WTC11 (cell line): Measurements from ENCODE around the gene ZNF639. TPM values are rescaled to one million over a fixed set of nuclear protein-coding genes. Genes with fewer than 3 reads are reported as not detected.

Experiments used
- ATAC-seq: fragments of 200-7000 bp; cut with Tn5 transposase; 2 replicates; pipeline ENCODE4 v1.10.0; 2021; ENCODE audit warnings: mild to moderate bottlenecking, moderate library complexity
- CTCF ChIA-PET: fragments of 300-600 bp; sonication (Branson Sonifier 250); formaldehyde crosslinking; loops from one replicate; lab custom pipeline; 2021; ENCODE audit warnings: antibody characterized with exemption; lab: Charles Lee
- POLR2A ChIA-PET: fragments of 350-600 bp; sonication (Branson Sonifier 250); formaldehyde crosslinking; loops from one replicate; lab custom pipeline; 2021; ENCODE audit warnings: antibody characterized with exemption; lab: Charles Lee
- DNase-seq: peaks from one replicate; pipeline ENCODE4 v3.0.0; 2021; ENCODE audit warnings: low spot score
- H3K27ac Mint-ChIP-seq: 2 replicates; pipeline ENCODE4 v1.8.0; 2021; ENCODE audit warnings: mixed read lengths
- H3K27me3 Mint-ChIP-seq: 2 replicates; pipeline ENCODE4 v1.8.0; 2021; ENCODE audit warnings: low read depth, mild to moderate bottlenecking, moderate library complexity, mixed read lengths
- H3K36me3 Mint-ChIP-seq: 2 replicates; pipeline ENCODE4 v1.8.0; 2021; ENCODE audit warnings: mixed read lengths
- H3K4me1 Mint-ChIP-seq: 2 replicates; pipeline ENCODE4 v1.8.0; 2022; ENCODE audit warnings: mixed read lengths
- H3K4me3 Mint-ChIP-seq: 2 replicates; pipeline ENCODE4 v1.8.0; 2021; ENCODE audit warnings: mild to moderate bottlenecking, moderate library complexity, mixed read lengths
- H3K9me3 Mint-ChIP-seq: 2 replicates; pipeline ENCODE4 v1.8.0; 2021; ENCODE audit warnings: mixed read lengths
- ELF4 ChIP-seq: sonication (generic); formaldehyde crosslinking; IDR thresholded peaks from 2 replicates; pipeline ENCODE4 v1.8.1; 2022; ENCODE audit warnings: low read depth, mild to moderate bottlenecking, moderate library complexity, missing genetic modification reagents
- ESRRA ChIP-seq: sonication (generic); formaldehyde crosslinking; IDR thresholded peaks from 2 replicates; pipeline ENCODE4 v1.8.1; 2022; ENCODE audit warnings: mild to moderate bottlenecking, missing genetic modification reagents, borderline replicate concordance
- FOXK1 ChIP-seq: sonication (generic); formaldehyde crosslinking; IDR thresholded peaks from 2 replicates; pipeline ENCODE4 v1.8.0; 2022; ENCODE audit warnings: mild to moderate bottlenecking, moderate library complexity, missing genetic modification reagents
- GABPB1 ChIP-seq: sonication (generic); formaldehyde crosslinking; IDR thresholded peaks from 2 replicates; pipeline ENCODE4 v1.8.1; 2023; ENCODE audit warnings: mild to moderate bottlenecking, missing genetic modification reagents
- GRHL2 ChIP-seq: fragments of 250-450 bp; sonication (Bioruptor Pico); IDR thresholded peaks from 2 replicates; pipeline ENCODE4 v1.8.0; 2022; ENCODE audit warnings: mild to moderate bottlenecking, moderate library complexity; ENCODE audit not compliant: insufficient replicate concordance, severe bottlenecking
- MYBL2 ChIP-seq: sonication (generic); formaldehyde crosslinking; IDR thresholded peaks from 2 replicates; pipeline ENCODE4 v1.8.1; 2023; ENCODE audit warnings: mild to moderate bottlenecking, moderate library complexity, missing genetic modification reagents
- NR2C2 ChIP-seq: sonication (generic); formaldehyde crosslinking; IDR thresholded peaks from 2 replicates; pipeline ENCODE4 v1.8.0; 2022; ENCODE audit warnings: mild to moderate bottlenecking, missing genetic modification reagents
- PRRX2 ChIP-seq: fragments of 250-450 bp; sonication (Bioruptor Pico); IDR thresholded peaks from 2 replicates; pipeline ENCODE4 v1.8.0; 2021; ENCODE audit warnings: mild to moderate bottlenecking
- SMAD3 ChIP-seq: sonication (generic); formaldehyde crosslinking; IDR thresholded peaks from 2 replicates; pipeline ENCODE4 v1.8.0; 2022; ENCODE audit warnings: missing genetic modification reagents, mild to moderate bottlenecking, borderline replicate concordance
- ZBTB21 ChIP-seq: sonication (generic); formaldehyde crosslinking; IDR thresholded peaks from 2 replicates; pipeline ENCODE4 v1.8.1; 2023; ENCODE audit warnings: mild to moderate bottlenecking, missing genetic modification reagents, borderline replicate concordance
- ZNF121 ChIP-seq: sonication (generic); formaldehyde crosslinking; IDR thresholded peaks from 2 replicates; pipeline ENCODE4 v1.8.0; 2023; ENCODE audit warnings: missing genetic modification reagents
- ZNF138 ChIP-seq: sonication (generic); formaldehyde crosslinking; conservative IDR thresholded peaks from 2 replicates; pipeline ENCODE4 v1.8.1; 2022; ENCODE audit warnings: mild to moderate bottlenecking, moderate library complexity, missing genetic modification reagents
- ZNF416 ChIP-seq: fragments of 250-450 bp; sonication (Bioruptor Pico); IDR thresholded peaks from 2 replicates; pipeline ENCODE4 v1.9.0; 2021; ENCODE audit warnings: mild to moderate bottlenecking, inconsistent platforms
- total RNA-seq: library from RNA; stranded (reverse); gene quantifications from 3 replicates; pipeline ENCODE4 v1.2.3, GENCODE V29; 2021
- TF ChIP-seq, protein P1 (sequence below): sonication (generic); formaldehyde crosslinking; IDR thresholded peaks from 2 replicates; pipeline ENCODE4 v1.8.1; 2023; ENCODE audit warnings: mild to moderate bottlenecking, missing genetic modification reagents, moderate library complexity
- TF ChIP-seq, protein P2 (sequence below): sonication (generic); formaldehyde crosslinking; IDR thresholded peaks from 2 replicates; pipeline ENCODE4 v1.8.0; 2022; ENCODE audit warnings: mild to moderate bottlenecking, missing genetic modification reagents
- TF ChIP-seq, protein P3 (sequence below): fragments of 250-450 bp; sonication (Bioruptor Pico); conservative IDR thresholded peaks from 2 replicates; pipeline ENCODE4 v1.9.0; 2021; ENCODE audit warnings: mild to moderate bottlenecking
- TF ChIP-seq, protein P4 (sequence below): sonication (generic); formaldehyde crosslinking; IDR thresholded peaks from 2 replicates; pipeline ENCODE4 v1.8.0; 2022; ENCODE audit warnings: missing genetic modification reagents
- TF ChIP-seq, protein P5 (sequence below): fragments of 250-450 bp; sonication (Bioruptor Pico); IDR thresholded peaks from 2 replicates; pipeline ENCODE4 v1.9.0; 2021; ENCODE audit warnings: moderate library complexity, mild to moderate bottlenecking, inconsistent platforms, borderline replicate concordance
- TF ChIP-seq, protein P6 (sequence below): fragments of 250-450 bp; sonication (Bioruptor Pico); IDR thresholded peaks from 2 replicates; pipeline ENCODE4 v2.1.2; 2022; ENCODE audit warnings: mild to moderate bottlenecking, moderate library complexity
- TF ChIP-seq, protein P7 (sequence below): sonication (generic); formaldehyde crosslinking; IDR thresholded peaks from 2 replicates; pipeline ENCODE4 v1.8.0; 2022; ENCODE audit warnings: mild to moderate bottlenecking, missing genetic modification reagents
- TF ChIP-seq, protein P8 (sequence below): fragments of 250-450 bp; sonication (Bioruptor Pico); IDR thresholded peaks from 2 replicates; pipeline ENCODE4 v1.8.0; 2021; ENCODE audit warnings: mild to moderate bottlenecking

Gene ZNF639
- total RNA-seq, 1 experiment from 2014 or later, result 34.8 TPM

DNA sequence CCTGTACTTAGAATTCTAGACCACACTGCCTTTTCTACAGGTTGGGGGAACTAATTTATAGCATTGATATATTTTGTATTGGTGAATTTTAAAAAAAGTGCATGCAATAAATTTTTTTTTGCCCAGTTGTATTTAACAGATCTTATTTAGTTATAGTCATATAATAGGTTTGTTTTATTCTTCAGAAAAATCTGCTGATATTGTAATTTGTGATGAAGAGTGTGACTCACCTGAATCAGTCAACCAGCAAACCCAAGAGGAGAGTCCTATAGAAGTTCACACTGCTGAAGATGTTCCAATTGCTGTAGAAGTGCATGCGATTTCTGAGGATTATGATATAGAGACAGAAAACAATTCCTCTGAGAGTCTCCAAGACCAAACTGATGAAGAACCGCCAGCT is 10.3 kb downstream of the ZNF639 start:
- no peak overlapping the region for H3K27ac Mint-ChIP-seq
- H3K4me3 Mint-ChIP-seq, result no peak overlapping the region
- POLR2A ChIA-PET, result no interaction called here
- ATAC-seq (no peak), DNase-seq (no peak)
- no peaks in the 10 kb centered on the region for H3K9me3 Mint-ChIP-seq
- H3K27me3 Mint-ChIP-seq, result no peaks in the 10 kb centered on the region
- CTCF ChIA-PET, result no interaction called here
- no peaks in the 10 kb centered on the region for H3K4me1 Mint-ChIP-seq
- no peak for TF ChIP-seq GABPB1 (CRISPR knock-in tag)
- TF ChIP-seq, protein P1, sequence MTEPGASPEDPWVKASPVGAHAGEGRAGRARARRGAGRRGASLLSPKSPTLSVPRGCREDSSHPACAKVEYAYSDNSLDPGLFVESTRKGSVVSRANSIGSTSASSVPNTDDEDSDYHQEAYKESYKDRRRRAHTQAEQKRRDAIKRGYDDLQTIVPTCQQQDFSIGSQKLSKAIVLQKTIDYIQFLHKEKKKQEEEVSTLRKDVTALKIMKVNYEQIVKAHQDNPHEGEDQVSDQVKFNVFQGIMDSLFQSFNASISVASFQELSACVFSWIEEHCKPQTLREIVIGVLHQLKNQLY (CRISPR knock-in tag), result no peak
- TF ChIP-seq, protein P2, sequence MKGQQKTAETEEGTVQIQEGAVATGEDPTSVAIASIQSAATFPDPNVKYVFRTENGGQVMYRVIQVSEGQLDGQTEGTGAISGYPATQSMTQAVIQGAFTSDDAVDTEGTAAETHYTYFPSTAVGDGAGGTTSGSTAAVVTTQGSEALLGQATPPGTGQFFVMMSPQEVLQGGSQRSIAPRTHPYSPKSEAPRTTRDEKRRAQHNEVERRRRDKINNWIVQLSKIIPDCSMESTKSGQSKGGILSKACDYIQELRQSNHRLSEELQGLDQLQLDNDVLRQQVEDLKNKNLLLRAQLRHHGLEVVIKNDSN (CRISPR knock-in tag), result no peak
- no peak for TF ChIP-seq ZNF121 (CRISPR knock-in tag)
- TF ChIP-seq MYBL2 (CRISPR knock-in tag), result no peak
- peaks cover 75% of the 10 kb centered on the region for H3K36me3 Mint-ChIP-seq

DNA sequence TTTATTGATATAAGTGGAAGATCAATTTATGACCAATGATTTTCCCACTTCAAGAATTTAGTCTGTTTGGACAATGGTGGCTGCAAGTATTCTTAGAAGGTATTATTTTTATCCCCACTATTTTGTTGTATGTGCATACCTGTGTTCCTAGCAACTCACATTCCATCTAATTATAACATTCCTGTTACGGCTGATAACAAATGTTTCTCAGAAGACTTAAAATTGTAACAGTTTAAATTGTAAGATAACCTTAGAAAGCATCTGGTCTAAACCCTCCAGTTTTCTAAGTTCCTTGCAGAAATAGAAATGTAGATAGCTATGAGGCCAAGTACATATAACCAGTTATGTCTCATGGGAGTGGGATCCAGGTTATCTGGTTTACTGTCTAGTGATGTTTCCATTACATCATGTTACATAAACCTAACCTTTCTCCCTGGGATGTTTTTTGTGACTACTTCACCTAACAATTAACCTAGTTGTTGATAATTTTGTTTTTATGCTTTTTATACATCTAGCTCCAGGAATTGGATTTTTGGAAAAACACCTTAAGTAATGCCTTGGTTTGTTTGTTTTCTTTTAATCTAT is 13.6 kb downstream of the ZNF639 start:
- TF ChIP-seq, protein P3, sequence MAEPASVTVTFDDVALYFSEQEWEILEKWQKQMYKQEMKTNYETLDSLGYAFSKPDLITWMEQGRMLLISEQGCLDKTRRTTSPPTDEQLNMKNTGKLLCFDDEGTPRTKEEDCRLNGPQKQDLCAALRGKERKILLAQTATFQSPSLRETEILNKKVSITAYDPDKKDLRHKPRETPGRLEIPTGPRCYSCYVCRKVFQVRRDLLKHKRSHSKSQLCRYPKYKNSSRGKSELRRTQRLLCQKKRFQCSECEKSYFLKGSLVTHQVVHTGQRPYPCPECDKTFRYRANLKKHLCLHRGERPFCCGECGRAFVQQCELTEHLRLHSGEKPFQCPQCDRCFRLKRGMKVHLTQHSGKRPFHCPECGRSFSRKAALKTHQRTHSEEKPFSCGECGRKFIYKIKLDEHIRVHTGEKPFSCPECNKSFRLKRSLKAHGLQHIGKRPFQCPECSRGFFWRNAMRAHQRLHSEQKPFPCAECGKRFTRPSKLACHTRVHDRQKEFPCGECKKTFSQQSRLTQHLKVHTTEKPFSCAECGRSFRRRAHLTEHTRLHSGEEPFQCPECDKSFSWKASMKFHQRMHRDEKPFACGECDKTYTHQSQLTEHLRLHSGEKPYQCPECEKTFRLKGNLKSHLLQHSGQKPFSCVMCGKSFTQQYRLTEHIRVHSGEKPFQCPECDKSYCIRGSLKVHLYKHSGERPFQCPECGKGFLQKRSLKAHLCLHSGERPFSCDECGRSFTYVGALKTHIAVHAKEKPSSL (CRISPR knock-in tag), result no peak
- TF ChIP-seq SMAD3 (CRISPR knock-in tag), result no peak
- TF ChIP-seq, protein P4, sequence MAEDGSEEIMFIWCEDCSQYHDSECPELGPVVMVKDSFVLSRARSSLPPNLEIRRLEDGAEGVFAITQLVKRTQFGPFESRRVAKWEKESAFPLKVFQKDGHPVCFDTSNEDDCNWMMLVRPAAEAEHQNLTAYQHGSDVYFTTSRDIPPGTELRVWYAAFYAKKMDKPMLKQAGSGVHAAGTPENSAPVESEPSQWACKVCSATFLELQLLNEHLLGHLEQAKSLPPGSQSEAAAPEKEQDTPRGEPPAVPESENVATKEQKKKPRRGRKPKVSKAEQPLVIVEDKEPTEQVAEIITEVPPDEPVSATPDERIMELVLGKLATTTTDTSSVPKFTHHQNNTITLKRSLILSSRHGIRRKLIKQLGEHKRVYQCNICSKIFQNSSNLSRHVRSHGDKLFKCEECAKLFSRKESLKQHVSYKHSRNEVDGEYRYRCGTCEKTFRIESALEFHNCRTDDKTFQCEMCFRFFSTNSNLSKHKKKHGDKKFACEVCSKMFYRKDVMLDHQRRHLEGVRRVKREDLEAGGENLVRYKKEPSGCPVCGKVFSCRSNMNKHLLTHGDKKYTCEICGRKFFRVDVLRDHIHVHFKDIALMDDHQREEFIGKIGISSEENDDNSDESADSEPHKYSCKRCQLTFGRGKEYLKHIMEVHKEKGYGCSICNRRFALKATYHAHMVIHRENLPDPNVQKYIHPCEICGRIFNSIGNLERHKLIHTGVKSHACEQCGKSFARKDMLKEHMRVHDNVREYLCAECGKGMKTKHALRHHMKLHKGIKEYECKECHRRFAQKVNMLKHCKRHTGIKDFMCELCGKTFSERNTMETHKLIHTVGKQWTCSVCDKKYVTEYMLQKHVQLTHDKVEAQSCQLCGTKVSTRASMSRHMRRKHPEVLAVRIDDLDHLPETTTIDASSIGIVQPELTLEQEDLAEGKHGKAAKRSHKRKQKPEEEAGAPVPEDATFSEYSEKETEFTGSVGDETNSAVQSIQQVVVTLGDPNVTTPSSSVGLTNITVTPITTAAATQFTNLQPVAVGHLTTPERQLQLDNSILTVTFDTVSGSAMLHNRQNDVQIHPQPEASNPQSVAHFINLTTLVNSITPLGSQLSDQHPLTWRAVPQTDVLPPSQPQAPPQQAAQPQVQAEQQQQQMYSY, result no peak
- TF ChIP-seq, protein P1 (CRISPR knock-in tag), result no peak
- TF ChIP-seq ZBTB21, result no peak
- TF ChIP-seq, protein P5, sequence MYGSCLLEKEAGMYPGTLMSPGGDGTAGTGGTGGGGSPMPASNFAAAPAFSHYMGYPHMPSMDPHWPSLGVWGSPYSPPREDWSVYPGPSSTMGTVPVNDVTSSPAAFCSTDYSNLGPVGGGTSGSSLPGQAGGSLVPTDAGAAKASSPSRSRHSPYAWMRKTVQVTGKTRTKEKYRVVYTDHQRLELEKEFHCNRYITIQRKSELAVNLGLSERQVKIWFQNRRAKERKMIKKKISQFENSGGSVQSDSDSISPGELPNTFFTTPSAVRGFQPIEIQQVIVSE (CRISPR knock-in tag), result no peak
- TF ChIP-seq FOXK1 (CRISPR knock-in tag), result no peak
- no peak for TF ChIP-seq ZNF416
- TF ChIP-seq ZNF138 (CRISPR knock-in tag), result no peak
- no peak for TF ChIP-seq GABPB1 (CRISPR knock-in tag)
- no peak for TF ChIP-seq ESRRA (CRISPR knock-in tag)
- TF ChIP-seq NR2C2 (CRISPR knock-in tag), result no peak
- TF ChIP-seq, protein P6, sequence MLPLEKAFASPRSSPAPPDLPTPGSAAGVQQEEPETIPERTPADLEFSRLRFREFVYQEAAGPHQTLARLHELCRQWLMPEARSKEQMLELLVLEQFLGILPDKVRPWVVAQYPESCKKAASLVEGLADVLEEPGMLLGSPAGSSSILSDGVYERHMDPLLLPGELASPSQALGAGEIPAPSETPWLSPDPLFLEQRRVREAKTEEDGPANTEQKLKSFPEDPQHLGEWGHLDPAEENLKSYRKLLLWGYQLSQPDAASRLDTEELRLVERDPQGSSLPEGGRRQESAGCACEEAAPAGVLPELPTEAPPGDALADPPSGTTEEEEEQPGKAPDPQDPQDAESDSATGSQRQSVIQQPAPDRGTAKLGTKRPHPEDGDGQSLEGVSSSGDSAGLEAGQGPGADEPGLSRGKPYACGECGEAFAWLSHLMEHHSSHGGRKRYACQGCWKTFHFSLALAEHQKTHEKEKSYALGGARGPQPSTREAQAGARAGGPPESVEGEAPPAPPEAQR (CRISPR knock-in tag), result no peak
- no peak for TF ChIP-seq ELF4
- no peak for TF ChIP-seq GRHL2 (CRISPR knock-in tag)
- TF ChIP-seq, protein P7, sequence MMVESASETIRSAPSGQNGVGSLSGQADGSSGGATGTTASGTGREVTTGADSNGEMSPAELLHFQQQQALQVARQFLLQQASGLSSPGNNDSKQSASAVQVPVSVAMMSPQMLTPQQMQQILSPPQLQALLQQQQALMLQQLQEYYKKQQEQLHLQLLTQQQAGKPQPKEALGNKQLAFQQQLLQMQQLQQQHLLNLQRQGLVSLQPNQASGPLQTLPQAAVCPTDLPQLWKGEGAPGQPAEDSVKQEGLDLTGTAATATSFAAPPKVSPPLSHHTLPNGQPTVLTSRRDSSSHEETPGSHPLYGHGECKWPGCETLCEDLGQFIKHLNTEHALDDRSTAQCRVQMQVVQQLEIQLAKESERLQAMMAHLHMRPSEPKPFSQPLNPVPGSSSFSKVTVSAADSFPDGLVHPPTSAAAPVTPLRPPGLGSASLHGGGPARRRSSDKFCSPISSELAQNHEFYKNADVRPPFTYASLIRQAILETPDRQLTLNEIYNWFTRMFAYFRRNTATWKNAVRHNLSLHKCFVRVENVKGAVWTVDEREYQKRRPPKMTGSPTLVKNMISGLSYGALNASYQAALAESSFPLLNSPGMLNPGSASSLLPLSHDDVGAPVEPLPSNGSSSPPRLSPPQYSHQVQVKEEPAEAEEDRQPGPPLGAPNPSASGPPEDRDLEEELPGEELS (CRISPR knock-in tag), result no peak
- TF ChIP-seq PRRX2 (CRISPR knock-in tag), result no peak
- TF ChIP-seq, protein P8, sequence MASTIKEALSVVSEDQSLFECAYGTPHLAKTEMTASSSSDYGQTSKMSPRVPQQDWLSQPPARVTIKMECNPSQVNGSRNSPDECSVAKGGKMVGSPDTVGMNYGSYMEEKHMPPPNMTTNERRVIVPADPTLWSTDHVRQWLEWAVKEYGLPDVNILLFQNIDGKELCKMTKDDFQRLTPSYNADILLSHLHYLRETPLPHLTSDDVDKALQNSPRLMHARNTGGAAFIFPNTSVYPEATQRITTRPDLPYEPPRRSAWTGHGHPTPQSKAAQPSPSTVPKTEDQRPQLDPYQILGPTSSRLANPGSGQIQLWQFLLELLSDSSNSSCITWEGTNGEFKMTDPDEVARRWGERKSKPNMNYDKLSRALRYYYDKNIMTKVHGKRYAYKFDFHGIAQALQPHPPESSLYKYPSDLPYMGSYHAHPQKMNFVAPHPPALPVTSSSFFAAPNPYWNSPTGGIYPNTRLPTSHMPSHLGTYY (CRISPR knock-in tag), result no peak
- peaks cover 52% of the 10 kb centered on the region for H3K36me3 Mint-ChIP-seq
- H3K27ac Mint-ChIP-seq, result no peak overlapping the region
- CTCF ChIA-PET, result no interaction called here
- no peak overlapping the region for H3K4me3 Mint-ChIP-seq
- no peak for DNase-seq
- no peaks in the 10 kb centered on the region for H3K27me3 Mint-ChIP-seq
- POLR2A ChIA-PET, result interaction anchor here (0.6 kb wide), 2 partner anchors 248 to 1647 kb away, joined by 4 read pairs; no protein-coding TSS in a partner anchor
- no peaks in the 10 kb centered on the region for H3K9me3 Mint-ChIP-seq
- H3K4me1 Mint-ChIP-seq, result no peaks in the 10 kb centered on the region
- no peak for ATAC-seq
